NB4 (cell line): ENCODE results near the gene INTS1.

ENCODE experiments used
- POLR2A ChIP-seq: IDR thresholded peaks from 2 replicates; pipeline ENCODE4 v1.6.1; 2011; ENCODE audit warnings: mild to moderate bottlenecking; ENCODE audit not compliant: insufficient read length; ENCODE audit errors: extremely low read depth
- TF ChIP-seq, protein P1 (sequence below): IDR thresholded peaks from one replicate; pipeline ENCODE4 v1.5.1; 2012; ENCODE audit warnings: low read depth, low read length

DNA sequence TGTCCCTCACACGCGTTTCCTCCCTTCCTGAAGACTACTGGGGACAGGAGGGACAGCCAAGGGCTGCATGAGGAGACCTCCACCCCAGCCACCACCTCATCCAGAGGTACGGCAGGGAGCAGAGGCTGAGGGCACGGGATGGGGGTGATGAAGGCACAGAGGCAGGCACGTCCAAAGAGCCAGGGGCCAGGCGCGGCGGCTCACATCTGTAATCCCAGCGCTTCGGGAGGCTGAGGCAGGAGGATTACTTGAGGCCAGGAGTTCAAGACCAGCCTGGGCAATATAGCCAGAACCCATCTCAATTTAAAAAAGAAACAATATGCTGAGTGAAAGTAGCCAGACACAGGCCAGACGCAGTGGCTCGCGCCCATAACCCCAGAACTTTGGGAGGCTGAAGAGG, 48.2 kb downstream of the INTS1 start:
- TF ChIP-seq, protein P1, sequence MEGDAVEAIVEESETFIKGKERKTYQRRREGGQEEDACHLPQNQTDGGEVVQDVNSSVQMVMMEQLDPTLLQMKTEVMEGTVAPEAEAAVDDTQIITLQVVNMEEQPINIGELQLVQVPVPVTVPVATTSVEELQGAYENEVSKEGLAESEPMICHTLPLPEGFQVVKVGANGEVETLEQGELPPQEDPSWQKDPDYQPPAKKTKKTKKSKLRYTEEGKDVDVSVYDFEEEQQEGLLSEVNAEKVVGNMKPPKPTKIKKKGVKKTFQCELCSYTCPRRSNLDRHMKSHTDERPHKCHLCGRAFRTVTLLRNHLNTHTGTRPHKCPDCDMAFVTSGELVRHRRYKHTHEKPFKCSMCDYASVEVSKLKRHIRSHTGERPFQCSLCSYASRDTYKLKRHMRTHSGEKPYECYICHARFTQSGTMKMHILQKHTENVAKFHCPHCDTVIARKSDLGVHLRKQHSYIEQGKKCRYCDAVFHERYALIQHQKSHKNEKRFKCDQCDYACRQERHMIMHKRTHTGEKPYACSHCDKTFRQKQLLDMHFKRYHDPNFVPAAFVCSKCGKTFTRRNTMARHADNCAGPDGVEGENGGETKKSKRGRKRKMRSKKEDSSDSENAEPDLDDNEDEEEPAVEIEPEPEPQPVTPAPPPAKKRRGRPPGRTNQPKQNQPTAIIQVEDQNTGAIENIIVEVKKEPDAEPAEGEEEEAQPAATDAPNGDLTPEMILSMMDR, result no peak
- no peak for TF ChIP-seq POLR2A
